ENCODE measurements around the gene MYOT.

The MYOT gene

DNA sequence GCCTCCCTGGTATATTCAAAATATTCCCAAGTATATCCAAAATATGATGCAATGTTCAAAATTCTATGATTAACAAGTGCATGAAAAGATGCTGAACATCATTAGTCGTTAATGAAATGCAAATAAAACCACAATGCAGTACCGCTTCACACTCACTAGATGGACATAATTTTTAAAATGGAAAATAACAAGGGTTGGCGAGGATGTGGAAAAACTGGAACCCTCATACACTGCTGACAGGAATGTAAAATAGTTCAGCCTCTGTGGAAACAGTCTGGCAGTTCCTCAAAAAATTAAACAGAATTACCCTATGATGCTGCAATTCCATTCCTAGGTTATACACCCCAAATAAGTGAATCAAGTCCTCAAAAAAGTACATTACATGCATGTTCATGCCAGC lies 36.1 kb upstream of the MYOT start:
- H2AFZ ChIP-seq (ENCODE audit: low read length): no peak overlapping the region
- no peaks in the 10 kb centered on the region for H3K27me3 ChIP-seq (replicated peaks; ENCODE audit: insufficient read depth, low read length)
- H3K79me2 ChIP-seq (ENCODE audit: low read length): no peaks in the 10 kb centered on the region
- H3K9ac ChIP-seq (ENCODE audit: low read length): no peak overlapping the region
- TF ChIP-seq, protein P1, sequence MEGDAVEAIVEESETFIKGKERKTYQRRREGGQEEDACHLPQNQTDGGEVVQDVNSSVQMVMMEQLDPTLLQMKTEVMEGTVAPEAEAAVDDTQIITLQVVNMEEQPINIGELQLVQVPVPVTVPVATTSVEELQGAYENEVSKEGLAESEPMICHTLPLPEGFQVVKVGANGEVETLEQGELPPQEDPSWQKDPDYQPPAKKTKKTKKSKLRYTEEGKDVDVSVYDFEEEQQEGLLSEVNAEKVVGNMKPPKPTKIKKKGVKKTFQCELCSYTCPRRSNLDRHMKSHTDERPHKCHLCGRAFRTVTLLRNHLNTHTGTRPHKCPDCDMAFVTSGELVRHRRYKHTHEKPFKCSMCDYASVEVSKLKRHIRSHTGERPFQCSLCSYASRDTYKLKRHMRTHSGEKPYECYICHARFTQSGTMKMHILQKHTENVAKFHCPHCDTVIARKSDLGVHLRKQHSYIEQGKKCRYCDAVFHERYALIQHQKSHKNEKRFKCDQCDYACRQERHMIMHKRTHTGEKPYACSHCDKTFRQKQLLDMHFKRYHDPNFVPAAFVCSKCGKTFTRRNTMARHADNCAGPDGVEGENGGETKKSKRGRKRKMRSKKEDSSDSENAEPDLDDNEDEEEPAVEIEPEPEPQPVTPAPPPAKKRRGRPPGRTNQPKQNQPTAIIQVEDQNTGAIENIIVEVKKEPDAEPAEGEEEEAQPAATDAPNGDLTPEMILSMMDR (IDR thresholded peaks at IDR 0.05; ENCODE audit: low read length): peak; percentile 8; the same call in 1 of the 2 replicates
- TF ChIP-seq EZH2phosphoT487 (IDR thresholded peaks at IDR 0.05; ENCODE audit: low read length) (no peak), EZH2 (optimal IDR thresholded peaks at IDR 0.05; ENCODE audit: low read depth, low read length) (no peak)
- DNase-seq: no peak
- no peaks in the 10 kb centered on the region for H3K4me1 ChIP-seq (ENCODE audit: low read length)
- no peaks in the 10 kb centered on the region for H3K36me3 ChIP-seq (replicated peaks; ENCODE audit: insufficient read depth, low read length)
- no peak overlapping the region for H3K4me2 ChIP-seq (ENCODE audit: low read depth, low read length)
- no peaks in the 10 kb centered on the region for H4K20me1 ChIP-seq (ENCODE audit: insufficient read depth, low read length)
- H3F3A ChIP-seq (ENCODE audit: insufficient read depth, low read length): no peaks in the 10 kb centered on the region
- no peaks in the 10 kb centered on the region for H3K9me2 ChIP-seq (replicated peaks; ENCODE audit: insufficient read depth, low read length)
- no peaks in the 10 kb centered on the region for H3K9me3 ChIP-seq (replicated peaks; ENCODE audit: insufficient read depth, low read length)
- no peak overlapping the region for H3K4me3 ChIP-seq (ENCODE audit: low read length)
- no peak overlapping the region for H3K27ac ChIP-seq (ENCODE audit: low read length)

DNA sequence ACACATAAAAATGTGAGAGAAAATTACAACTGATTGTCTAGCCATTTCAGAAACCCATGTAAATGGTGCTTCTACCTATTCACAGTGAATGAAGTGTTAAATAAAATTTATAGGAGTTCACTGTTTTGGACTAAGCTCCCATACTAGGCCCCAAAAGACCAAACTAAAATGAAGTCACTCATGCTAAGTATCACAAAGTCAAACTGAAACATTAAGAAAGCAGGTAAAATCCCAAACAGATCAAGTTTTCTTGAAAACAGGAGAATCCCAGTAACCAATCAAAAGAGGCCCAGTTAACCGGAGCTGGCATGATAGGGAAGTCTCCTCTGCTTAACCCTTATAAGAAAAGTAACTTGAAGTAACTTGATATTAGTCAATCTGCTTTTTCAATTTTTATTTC lies 35.2 kb upstream of the MYOT start:
- no peak for DNase-seq
- Histone ChIP-seq H4K20me1 (ENCODE audit: insufficient read depth, low read length) (no peaks in the 10 kb centered on the region), H3K4me3 (ENCODE audit: low read length) (no peak overlapping the region), H2AFZ (ENCODE audit: low read length) (no peak overlapping the region), H3K9ac (ENCODE audit: low read length) (no peak overlapping the region), H3K9me2 (replicated peaks; ENCODE audit: insufficient read depth, low read length) (no peaks in the 10 kb centered on the region), H3K36me3 (replicated peaks; ENCODE audit: insufficient read depth, low read length) (no peaks in the 10 kb centered on the region), H3K79me2 (ENCODE audit: low read length) (no peaks in the 10 kb centered on the region), H3K9me3 (replicated peaks; ENCODE audit: insufficient read depth, low read length) (no peaks in the 10 kb centered on the region), H3F3A (ENCODE audit: insufficient read depth, low read length) (no peaks in the 10 kb centered on the region), H3K4me2 (ENCODE audit: low read depth, low read length) (no peak overlapping the region), H3K4me1 (ENCODE audit: low read length) (no peaks in the 10 kb centered on the region), H3K27me3 (replicated peaks; ENCODE audit: insufficient read depth, low read length) (no peaks in the 10 kb centered on the region), H3K27ac (ENCODE audit: low read length) (no peak overlapping the region)
- TF ChIP-seq EZH2phosphoT487 (IDR thresholded peaks at IDR 0.05; ENCODE audit: low read length) (no peak), EZH2 (optimal IDR thresholded peaks at IDR 0.05; ENCODE audit: low read depth, low read length) (no peak)
- TF ChIP-seq, protein P1 (IDR thresholded peaks at IDR 0.05; ENCODE audit: low read length): no peak

DNA sequence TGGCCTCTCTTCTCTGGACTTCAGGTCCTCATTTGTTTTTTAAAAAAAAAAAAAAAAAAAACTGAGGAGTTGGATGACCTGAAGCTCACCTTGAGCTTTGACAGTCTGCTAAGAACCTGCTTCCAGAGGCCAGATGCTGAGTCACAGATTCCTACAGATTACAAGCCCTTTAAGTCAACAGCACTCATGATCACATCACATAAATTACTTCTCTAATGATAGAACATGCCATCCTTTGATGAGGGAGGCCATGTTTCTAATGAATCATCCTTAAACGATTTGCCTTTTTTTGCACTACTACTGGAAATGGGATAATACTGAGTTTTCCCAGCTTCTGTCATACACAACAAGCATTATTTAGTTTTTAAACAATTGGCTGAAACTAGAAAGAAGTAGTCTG lies 34.2 kb upstream of the MYOT start:
- H3K36me3 ChIP-seq (replicated peaks; ENCODE audit: insufficient read depth, low read length): no peaks in the 10 kb centered on the region
- no peaks in the 10 kb centered on the region for H3F3A ChIP-seq (ENCODE audit: insufficient read depth, low read length)
- no peaks in the 10 kb centered on the region for H3K79me2 ChIP-seq (ENCODE audit: low read length)
- no peaks in the 10 kb centered on the region for H3K9me2 ChIP-seq (replicated peaks; ENCODE audit: insufficient read depth, low read length)
- TF ChIP-seq EZH2 (optimal IDR thresholded peaks at IDR 0.05; ENCODE audit: low read depth, low read length): no peak
- TF ChIP-seq, protein P1 (IDR thresholded peaks at IDR 0.05; ENCODE audit: low read length): no peak
- no peak for TF ChIP-seq EZH2phosphoT487 (IDR thresholded peaks at IDR 0.05; ENCODE audit: low read length)
- no peak overlapping the region for H3K27ac ChIP-seq (ENCODE audit: low read length)
- H4K20me1 ChIP-seq (ENCODE audit: insufficient read depth, low read length): no peaks in the 10 kb centered on the region
- no peak overlapping the region for H3K9ac ChIP-seq (ENCODE audit: low read length)
- no peak overlapping the region for H3K4me2 ChIP-seq (ENCODE audit: low read depth, low read length)
- H3K4me3 ChIP-seq (ENCODE audit: low read length): no peak overlapping the region
- H2AFZ ChIP-seq (ENCODE audit: low read length): no peak overlapping the region
- H3K4me1 ChIP-seq (ENCODE audit: low read length): no peaks in the 10 kb centered on the region
- DNase-seq: no peak
- H3K27me3 ChIP-seq (replicated peaks; ENCODE audit: insufficient read depth, low read length): no peaks in the 10 kb centered on the region
- no peaks in the 10 kb centered on the region for H3K9me3 ChIP-seq (replicated peaks; ENCODE audit: insufficient read depth, low read length)
